ENCODE results near the gene PCCA. TPM values are rescaled to one million over a fixed set of nuclear protein-coding genes. Genes with fewer than 3 reads are reported as not detected.
"Not testable (repeated sequence)": the region's sequence is repeated elsewhere in the genome, so short reads cannot be mapped to it uniquely, and the experiment has no call there.

Gene PCCA
- total RNA-seq, 1 donor from 2014 or later, result 44.9 TPM

DNA sequence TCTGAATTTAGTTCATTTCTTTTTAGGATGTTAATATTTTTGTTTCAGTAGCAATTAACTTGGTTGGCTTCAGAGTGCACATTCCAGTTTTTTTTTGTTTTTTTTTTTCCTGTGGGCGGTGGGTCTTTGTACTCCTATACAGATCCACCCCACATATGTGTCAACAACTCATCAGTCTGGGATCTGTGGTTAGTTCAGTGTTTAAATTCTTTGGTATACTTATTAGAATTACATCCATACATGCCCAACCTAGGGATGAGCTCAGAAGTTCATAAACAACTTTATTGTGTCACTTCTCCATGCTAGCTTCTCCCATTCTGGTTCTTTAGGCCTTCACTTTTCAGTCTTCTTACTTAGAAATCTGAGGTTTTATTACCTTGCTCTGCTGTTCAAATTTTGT lies 50.9 kb downstream of the PCCA start:
- DNase-seq (ENCODE audit: low spot score), result no peak

DNA sequence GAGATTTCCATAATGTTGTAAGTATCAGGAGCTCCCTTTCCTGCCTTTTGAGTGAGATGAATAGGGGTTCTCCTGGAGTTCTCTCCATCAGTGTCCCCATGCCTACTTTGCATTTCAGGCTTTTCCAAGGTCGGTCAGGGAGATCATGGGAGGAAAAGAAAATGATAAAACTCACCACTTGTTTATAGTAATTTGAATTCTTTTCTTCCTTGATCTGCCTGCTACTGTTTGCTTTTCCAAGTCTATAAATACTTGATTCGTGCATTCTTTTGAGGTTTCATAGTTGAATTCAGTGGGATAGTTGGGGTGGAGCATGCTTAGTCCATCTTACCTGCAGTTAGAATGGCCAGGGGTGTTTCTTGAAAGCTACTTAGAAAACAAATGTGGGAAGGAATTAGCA lies 51.5 kb downstream of the PCCA start:
- DNase-seq (ENCODE audit: low spot score), result no peak

DNA sequence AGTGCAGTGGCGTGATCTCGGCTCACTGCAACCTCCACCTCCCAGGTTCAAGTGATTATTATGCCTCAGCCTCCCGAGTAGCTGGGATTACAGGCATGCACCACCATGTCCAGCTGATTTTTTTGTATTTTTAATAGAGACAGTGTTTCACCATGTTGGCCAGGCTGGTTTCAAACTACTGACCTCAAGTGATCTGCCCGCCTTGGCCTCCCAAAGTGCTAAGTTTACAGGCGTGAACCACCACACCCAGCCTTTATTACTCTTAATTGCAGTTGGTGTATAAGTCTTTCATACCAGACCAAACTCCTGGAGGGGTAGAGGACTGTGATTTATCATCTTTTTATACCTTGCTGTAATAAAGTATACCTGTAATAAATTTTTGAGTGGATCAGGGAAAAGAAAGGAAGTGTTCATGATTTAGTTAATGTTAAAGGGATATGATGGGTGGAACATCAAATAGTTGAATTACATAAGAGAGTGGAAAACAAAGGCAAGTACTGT lies 52.6 kb downstream of the PCCA start:
- not testable (repeated sequence) for DNase-seq (ENCODE audit: low spot score)

DNA sequence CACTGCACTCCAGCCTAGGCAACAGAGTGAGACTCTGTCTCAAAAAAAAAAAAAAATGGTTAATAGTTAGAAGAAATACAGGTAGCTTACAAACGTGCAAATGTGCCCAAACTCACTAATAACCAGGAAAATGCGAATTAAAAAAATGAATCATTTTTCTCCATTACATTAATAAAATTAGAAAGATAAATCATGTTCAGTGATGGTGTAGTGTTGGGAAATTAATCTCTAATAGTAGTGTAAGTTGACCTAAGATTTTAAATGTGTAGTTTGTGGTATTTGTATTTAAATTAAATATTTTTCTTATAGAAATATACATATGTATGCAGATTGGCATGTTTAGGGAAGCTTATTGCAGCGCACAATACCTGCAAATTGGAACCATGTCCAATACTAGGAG lies 57.6 kb downstream of the PCCA start:
- no peak for DNase-seq (ENCODE audit: low spot score)

DNA sequence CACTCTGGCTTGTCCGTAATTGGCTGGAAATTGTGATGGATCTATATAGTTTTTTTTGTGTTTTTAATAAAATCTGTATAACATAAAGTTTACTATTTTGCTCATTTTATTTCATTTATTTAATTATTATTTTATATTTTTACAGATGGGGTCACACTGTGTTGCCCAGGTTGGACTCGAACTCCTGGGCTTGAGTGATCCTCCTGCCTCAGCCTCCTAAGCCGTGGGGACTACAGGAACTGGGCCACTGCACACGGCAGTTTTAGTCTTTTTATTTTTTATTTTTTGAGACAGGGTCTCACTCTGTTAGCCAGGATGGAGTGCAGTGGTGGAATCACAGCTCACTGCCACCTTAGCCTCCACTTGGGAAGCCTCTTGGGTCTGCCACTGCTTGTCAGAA lies 58.9 kb downstream of the PCCA start:
- no peak for DNase-seq (ENCODE audit: low spot score)

DNA sequence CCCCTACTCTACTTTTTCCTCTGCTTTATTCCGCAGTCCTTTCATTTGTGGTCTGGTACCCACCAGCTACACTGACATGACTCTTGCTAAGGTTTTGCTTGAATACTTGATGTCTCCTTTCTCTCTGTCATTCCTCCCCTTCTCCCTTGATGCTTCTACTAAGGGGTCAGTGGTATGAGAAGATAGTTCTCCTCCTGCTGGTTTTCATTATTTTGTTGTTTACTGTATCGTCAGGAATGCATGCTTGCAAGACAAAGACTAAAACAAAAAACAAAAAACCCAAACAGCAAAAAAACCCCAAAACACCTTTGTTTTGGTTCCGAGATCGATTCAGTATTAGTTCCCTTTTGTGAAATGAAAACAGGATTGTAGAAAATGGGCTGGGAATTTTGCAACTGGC lies 59.5 kb downstream of the PCCA start:
- DNase-seq (ENCODE audit: low spot score), result no peak

DNA sequence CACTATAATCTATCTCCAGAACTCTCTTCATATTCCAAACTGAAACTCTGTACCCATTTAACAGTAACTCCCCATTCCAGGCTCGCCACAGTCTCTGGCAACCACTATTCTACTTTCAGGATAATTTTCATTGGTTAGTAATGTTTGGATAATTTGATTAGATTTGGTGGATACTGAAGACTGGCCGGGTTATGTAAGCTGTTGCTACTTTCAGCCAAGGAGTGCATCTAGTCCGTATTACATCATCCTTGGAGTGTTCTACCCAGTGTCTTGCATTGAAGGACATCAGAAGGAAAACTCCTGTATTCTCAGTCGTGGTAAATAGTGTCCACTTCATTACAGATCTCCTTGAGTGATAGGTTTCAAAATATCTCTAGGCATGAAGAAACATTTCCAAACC lies 60.5 kb downstream of the PCCA start:
- DNase-seq (ENCODE audit: low spot score), result no peak

DNA sequence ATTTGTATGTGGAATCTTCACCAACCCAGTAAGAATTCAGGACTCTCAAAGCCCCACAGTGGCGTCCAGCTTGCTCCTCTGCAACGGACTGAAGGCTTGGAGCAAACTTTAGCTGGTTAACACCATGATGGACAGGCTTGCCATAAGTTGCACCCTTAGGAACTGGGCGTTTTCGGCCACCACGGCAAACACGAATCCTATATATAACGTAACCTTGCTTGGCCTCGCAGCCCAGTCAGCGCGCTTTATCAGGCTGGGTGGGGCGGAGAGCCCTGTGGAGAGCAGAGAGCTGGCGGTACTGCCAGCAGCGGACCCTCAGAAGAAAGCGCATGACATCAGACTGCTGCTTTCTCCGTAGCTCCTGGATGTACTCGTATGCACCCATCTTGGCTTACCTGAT lies 61.8 kb downstream of the PCCA start:
- not testable (repeated sequence) for DNase-seq (ENCODE audit: low spot score)

DNA sequence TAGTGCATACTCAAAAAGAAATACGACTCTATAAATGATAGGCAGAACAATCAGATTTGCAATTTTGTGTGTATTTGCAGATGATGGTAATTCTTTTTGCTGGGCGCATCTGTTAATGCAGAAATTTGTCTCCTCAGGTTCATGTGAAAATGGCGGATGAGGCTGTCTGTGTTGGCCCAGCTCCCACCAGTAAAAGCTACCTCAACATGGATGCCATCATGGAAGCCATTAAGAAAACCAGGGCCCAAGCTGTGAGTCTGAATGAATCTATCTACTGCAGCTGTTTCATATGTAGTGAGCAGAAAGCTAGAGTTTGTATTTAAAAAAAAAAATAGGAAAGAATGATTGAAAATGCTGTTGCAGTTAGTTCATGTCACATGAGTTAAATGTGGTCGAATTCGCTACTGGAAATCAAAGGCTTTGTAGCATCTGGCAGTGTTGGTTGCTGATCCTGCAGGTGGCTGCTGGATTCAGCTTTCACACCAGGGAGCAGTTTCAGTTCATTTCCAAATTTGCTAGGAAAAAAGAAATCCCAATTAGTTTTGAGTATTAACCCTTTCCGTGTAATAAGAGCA lies 66.0 kb downstream of the PCCA start:
- no peak for DNase-seq (ENCODE audit: low spot score)

DNA sequence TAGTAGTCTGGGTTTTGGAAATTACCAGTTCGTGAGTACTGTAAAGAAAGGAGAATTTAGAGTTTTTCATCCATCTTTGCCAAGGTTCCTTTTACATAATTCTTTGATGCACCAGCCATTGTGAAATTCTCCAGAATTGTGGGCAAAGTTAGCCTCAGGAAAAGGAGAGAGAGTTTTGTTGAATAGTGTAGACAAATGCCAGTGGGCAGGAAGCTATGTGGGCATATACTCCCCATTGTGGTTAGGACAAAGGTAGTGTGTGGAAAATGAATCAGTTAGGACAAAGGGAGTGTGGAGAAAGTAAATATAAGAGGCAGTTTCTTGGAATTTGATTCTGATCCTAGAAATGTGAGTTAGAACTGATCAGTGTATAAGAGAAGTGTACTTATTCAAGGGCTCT lies 67.9 kb downstream of the PCCA start:
- DNase-seq (ENCODE audit: low spot score), result no peak

DNA sequence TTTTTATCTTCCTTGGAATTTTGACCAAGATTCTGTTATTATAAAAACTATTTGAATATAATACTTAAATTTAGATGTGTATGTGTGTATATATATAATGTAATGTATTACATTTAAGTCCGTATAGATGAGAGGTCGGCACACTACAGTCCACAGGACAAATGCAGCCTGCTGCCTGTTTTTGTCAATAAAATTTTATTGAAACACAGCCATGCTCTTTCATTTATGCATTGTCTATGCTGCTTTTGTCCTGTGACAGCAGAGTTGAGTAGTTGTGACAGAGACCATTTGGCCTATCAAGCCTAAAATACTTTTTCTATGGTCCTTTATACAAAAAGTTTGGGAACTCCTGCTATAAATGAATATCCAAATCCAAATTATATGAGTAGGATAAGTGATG lies 69.7 kb downstream of the PCCA start:
- DNase-seq (ENCODE audit: low spot score), result no peak

DNA sequence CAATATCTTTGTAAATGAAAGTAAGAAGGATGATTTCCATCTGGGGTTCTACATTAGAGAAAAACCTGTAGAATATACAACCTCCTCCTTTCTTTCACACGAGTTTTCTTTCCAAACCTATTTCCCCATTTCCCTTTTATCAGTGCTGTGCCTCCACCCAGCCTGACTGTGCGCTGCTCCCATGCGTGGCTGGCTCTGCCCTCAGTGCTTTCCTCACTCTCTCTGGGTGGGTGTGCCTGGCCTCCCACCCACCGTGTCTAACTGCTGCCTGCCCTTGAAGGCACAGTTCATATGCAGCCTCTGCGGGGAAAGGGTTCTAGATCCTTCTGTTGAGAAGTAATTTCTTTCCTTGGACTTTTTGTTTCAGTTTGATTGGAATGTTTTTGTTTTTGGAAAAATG lies 70.7 kb downstream of the PCCA start:
- DNase-seq (ENCODE audit: low spot score), result no peak

DNA sequence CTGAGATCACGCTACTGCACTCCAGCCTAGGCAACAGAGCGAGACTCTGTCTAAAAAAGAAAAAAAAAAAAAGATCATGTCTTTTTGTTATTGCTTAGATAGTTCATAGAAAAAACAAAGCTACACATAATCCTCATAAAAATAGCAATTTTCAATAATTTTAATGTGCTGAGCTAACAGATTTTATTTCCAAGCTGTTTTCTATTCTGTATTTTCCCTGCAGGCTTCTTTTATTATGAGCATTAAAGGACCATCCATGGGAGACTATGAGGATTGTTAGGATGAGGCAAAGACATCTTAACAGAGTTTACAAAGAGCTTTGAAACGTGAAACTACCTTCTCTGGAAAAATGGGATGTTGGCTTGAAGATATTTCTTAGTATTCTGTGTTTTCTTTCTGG lies 71.6 kb downstream of the PCCA start:
- DNase-seq (ENCODE audit: low spot score), result no peak

DNA sequence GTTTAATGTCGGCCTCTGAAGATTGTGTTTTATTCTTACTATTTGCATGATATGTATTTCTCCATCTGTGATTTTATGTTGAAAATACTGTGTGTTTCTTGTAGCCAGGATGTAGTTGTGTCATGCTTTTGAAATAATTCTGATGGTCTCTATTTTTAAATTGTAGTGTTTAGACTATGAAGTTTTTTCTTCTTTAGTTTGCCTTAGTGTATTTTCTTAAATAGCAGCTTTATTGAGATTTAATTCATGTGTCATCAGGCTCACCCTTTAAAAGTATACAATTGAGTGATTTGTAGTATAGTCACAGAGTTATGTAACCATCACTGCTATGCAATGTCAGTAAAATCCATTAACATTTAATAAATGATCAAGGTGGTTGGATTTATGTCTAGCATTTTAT lies 74.5 kb downstream of the PCCA start:
- DNase-seq (ENCODE audit: low spot score), result no peak

DNA sequence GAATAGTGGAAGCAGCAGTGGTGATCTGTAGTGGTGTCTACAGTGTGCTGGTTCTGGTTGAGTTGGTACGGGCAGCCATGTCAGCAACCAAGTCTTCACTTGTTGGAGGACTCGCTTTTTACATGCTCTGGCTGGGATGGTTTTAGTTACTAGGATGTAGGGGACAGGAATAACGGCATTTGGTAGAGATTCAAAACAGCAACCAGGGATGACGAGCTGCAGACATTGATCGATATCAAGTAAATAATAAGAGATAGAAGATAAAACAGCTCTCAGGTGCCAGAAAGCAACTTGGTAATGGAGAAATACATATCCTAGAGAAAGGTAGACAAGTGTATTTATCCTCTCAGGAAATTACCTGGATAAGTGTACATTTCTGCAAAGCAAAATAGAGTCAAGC lies 84.3 kb downstream of the PCCA start:
- DNase-seq (ENCODE audit: low spot score), result no peak

DNA sequence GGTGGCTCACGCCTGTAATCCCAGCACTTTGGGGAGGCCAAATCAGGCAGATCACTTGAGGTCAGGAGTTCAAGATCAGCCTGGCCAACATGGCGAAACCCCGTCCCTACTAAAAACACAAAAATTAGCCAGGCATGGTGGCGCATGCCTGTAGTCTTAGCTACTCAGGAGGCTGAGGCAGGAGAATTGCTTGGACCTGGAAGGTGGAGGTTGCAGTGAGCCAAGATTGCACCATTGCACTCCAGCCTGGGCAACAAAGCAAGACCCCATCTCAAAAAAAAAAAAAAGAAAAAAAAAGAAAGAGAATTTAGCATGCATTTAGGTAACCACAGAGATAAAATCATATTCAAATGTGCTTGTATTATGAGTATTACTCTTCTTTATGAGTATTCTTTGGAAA lies 85.6 kb downstream of the PCCA start:
- not testable (repeated sequence) for DNase-seq (ENCODE audit: low spot score)

DNA sequence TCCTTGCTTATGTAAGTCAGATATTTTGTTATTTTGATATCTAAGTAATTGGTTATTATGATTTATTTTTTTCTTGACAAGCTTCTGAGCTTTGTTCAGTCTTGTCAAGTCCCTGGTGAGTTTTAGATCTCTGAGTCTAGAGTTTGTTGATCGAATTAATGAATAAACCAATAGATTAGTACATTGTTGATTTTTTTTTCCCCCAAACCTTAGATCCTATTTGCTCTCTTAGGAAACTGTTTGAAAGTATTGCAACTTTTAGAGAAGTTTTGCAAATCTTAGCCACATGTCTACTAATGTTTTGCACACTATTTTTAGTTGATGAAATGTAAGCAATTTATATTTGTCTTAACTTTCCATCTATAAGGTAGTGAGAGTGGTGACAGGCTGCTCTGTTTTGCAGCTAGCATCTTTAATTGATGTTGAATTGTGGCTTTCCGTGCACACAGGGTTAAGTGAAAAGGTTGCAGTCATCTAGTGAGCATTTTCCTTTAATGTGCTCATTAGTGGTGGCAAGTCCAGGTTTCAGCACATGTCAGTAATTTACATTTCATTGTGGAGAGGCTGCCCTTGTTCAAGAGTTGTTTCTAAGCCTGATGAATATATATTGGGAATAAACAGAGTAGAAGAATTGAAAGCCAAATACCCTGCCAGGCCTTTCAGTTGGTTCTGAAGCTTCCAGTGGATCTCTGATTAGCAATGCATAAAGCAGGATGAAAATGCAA lies 86.3 kb downstream of the PCCA start:
- no peak for DNase-seq (ENCODE audit: low spot score)

DNA sequence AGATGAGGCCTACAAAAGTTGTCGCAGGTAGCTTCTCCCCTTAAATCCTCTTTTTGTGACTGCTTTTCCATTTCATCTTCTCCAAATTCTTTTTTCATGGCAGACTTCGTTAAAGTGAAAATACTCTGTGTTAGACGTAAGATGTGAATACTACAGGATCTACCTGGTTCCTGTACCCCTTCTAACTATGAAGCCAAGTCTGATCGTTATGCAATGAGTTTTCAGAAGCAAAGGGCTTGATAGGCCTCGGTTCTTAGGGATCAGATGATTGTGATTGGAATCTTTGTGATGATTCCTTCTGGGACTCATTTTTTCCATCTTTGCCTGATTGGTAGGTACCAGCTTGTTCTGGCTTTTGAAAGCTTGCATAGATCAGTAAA lies 86.9 kb downstream of the PCCA start:
- DNase-seq (ENCODE audit: low spot score), result no peak

DNA sequence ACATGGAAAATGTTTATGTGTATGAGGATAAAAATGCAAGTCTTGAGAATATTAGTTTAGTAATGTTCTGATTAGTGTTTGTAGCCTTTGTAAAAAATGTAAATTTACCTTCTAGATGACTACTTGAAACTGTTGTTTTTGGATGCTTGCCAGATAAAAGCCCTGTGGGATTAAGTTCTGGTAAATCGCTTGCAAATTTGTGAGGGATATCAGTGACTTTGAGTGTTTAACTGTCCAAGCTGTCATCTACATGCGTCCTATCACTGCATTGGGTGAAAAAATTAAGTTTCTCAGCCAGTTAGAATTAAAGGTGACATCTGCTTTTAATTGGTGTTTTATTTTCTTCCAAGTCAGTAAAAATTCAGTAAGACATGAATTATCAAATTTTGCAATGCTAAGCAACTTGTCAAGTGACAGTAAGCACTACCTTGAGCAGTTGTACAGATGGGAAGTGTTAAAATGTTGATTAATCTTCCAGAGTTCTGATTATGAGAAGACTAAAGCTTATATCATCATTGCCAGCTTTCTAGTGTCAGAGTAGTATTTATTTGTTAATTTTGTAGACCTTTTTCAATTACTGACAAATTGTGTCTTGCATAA lies 88.0 kb downstream of the PCCA start:
- DNase-seq (ENCODE audit: low spot score), result no peak

DNA sequence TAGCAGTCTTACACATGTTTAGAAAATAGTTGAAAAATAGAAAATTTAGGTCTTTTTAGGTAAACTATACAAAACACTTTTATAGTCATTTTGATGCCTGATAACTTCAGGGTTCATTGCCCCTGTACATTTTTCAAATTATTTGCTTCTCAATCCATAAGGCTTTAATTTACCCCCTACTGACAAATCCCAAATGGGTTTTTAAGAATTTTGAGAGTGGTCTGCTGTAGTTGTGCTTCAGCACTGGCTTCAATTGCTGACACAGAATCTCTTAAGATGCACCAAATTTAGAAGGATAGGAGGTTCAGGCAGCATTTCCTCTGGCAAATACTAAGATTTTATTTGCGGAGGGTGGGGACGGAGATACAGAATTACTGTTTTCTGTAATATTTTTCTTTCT lies 89.4 kb downstream of the PCCA start:
- DNase-seq (ENCODE audit: low spot score), result no peak

DNA sequence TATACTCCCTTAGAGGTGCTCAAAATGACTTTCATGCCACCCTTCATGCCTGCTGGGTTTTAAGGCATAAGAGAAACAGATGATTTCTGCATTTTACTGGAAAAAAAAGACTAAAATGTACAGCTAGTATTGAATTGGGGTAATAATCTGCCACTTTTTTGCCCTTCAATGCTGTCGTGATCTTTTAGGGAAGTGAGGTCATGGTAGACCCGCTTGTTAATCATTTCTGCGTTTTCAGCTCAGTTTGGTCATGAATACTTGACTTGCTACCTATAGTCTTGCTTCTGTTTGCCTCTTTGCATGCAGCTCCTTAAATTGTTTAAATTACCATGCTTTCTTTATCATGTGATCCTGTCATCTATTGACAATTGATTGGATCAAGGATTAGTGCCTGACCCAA lies 90.4 kb downstream of the PCCA start:
- no peak for DNase-seq (ENCODE audit: low spot score)

DNA sequence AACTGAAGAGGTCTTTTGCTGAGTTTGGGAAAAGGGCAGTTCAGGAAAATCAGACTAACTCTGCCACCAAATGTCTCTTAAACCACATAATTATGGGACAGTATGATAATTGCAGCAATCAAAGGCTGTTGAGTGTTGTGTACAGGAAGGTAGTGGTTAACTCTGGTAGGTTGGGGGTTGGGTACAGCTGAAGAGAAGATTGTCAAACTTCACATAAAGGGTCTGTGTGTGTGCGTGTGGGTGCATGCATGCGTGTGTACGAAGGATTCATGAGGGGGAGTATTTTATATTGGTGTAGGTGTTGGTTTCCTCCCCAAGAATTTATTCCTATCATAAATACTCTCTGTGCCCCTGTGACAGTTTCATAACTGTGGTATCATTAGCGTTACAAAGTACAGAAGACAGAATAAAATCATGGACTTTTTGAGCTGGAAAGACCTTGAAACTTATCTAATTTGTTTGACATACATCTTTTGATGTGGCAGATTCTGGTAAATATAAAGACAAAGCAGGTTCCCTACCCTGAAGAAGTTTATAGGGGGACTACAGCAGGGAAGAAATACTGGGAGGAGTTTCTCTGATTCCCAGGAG lies 94.1 kb downstream of the PCCA start:
- no peak for DNase-seq (ENCODE audit: low spot score)

DNA sequence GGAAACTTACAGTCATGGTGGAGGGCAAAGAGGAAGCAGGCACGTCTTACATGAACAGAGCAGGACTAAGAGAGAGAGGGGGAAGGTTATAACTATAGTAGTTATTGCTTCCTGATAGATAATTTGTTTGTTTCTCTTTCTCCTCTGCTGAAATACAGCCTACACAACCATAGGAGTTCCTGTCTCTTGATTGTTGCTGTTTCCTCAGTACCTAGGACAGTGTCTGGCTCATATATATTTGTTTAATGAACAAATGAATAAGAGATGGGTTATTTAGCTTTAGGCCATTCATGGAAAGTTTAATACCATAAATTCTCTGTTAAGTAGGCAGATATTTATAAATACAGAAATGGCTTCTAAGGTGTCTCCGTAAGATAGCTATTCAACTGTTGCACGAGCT lies 95.2 kb downstream of the PCCA start:
- no peak for DNase-seq (ENCODE audit: low spot score)
